Stimulated activated CD4-positive, alpha-beta T cell treated with anti-CD3 and anti-CD28 coated beads, Interleukin-12 subunit alpha, Interleukin-12 subunit beta, amount 100 ng/mL, for 48 hours (primary cell): ENCODE results near the gene STAMBP.
A peak's percentile ranks its signal among the peaks of the same experiment; 100 is the strongest.
"Not testable (repeated sequence)": the region's sequence is repeated elsewhere in the genome, so short reads cannot be mapped to it uniquely, and the experiment has no call there.

Experiments
- DNase-seq, 3 donors: peaks; one replicate each; pipeline ENCODE4 v3.0.0-alpha.2; 2020; ENCODE audit warnings: low read depth in 2 of 3, low spot score in 1 of 3

Gene STAMBP

GRCh38 chr2:73836141-73836943 is 7.6 kb downstream of the STAMBP start:
- DNase-seq, result no peak

DNA sequence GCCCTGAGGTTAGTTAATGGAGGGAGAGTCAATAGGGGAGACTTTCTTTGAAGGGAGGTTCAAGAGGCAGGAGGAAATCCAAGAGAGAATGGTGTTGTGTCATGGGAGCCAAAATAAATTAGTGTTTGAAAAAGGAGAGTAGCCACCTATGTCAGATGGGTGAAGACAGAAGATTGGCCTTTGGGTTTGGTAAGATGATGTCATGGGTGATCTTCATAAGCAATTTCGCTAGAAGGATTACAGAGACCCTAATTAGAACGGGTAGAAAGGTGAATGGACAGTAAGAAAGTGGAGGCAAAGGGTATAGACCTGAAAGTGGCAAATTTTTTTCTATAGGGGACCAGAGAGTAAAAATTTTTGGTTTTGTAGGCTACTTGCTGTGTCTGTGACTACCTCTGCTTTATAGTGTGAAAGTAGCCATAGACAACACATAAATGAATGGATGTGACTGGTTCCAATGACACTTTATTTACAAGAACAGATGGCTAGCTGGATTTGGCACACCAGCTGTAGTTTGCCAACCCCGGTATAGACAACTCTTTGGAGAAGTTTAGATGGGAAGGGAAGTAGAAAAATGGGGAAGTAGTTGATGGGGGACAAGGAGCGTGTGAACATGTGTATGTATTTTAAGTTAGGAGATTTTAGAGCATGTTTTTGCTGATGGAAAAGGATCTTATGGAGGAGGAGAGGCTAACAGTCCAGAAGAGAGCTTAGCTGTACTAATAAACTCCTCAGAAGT is 9.3 kb downstream of the STAMBP start:
- DNase-seq, result no peak

- no peak for DNase-seq
These were observed 10.3 kb downstream of the STAMBP start for GRCh38 chr2:73838889-73839534.

DNA sequence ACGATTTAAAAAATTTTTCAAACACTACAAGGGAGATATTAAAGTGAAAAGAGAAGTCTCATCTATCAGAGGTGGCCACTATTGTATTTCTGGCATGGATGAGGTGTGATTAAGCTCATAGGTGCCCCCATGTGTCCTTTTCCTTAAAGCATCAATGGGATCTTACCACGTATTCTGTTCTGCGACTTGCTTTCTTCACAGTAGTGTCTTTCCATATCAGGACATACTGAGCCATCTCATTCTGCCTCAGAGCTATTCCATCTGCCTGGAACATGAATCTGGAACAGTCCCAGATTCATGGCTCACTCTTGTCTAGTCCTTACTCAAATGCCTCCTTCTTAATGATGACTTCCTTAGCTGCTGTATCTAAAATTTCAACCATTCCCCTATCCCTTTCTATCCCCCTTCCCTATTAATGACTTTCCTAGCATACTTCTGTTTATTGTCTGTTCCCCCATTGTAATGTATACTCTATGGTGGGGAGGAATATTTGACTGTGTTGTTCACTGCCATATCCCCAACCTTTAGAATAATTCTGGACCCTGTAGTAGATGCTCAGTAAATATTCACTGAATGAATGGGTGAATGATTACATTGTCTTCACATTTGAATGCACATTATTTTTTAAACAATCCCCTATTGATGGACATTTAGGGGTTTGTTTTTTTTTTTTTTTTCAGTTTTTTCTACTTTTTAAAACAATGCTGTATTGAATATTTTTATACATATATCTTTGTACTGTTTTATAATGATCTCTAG is 11.1 kb downstream of the STAMBP start:
- DNase-seq, result no peak

DNA sequence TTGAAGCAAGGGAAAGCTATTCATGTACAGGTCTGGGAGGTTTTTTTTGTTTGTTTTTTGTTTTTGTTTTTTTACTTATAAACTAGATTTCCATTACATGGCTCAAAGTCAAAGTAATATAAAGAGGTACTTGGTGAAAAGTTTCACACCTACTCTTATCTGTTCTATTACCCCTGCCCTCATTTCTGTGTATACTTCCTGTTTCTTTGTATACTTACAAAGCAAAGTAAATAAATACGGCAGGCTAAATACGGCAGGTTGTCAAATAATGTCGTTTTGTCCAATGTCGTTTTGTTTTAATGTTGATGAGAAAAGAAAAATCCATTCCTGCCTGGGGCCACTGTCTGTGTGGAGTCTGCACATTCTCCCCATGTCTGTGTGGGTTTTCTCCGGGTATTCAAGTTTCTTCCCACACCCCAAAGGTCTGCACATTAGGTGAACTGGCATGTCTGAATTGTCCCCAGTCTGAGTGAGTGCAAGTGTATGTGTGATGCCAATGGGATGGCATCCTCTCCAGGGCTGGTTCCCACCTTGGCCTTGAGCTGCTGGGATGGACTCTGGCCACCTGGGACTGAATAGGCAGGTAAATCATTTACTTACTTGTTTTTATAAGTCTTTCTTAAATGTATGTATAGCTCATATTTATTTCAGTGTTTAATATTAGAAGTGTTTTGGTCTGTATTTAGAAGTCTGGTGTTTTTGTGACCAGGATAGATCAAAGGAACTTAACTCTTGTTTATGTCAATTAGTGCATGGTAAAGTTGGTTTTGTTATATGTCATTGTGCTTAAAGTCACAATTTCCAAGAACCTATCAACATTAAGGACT is 13.4 kb downstream of the STAMBP start:
- no peak for DNase-seq

DNA sequence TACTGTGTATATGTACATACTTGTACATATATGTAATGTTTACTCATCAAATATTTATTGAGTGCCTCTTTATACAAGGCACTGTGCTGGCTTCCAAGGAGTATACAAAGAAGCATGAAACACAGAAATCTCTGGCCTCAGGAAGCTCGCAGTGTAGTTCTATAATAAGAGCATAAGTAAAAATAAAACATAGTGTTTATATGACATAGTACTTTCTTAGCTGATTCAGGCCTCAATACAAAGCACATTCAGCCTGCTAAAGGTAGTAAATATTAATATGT is 13.9 kb downstream of the STAMBP start:
- no peak for DNase-seq

- no peak for DNase-seq
These were observed 15.3 kb downstream of the STAMBP start for GRCh38 chr2:73844087-73844486.

DNA sequence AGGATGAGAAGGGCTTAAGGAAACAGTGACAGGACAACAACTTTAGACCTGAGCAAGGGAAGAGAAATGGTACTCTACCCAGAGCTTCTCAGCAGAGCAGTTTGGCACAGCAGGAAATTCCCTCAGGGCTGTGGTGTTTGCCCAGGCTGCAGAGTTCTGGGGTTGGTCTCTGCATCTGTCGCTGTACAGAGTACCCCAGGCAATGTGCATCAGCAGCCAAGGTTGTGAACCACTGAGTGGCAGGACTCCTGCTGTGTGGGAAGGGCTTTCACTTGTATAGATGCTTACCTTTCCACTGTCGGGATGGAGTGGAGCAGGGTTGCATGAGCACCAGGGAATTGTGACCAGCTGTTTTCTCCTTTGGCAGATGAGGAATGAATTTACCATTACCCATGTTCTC is 21.2 kb downstream of the STAMBP start:
- no peak for DNase-seq

GRCh38 chr2:73851274-73851673 is 22.5 kb downstream of the STAMBP start:
- no peak for DNase-seq

DNA sequence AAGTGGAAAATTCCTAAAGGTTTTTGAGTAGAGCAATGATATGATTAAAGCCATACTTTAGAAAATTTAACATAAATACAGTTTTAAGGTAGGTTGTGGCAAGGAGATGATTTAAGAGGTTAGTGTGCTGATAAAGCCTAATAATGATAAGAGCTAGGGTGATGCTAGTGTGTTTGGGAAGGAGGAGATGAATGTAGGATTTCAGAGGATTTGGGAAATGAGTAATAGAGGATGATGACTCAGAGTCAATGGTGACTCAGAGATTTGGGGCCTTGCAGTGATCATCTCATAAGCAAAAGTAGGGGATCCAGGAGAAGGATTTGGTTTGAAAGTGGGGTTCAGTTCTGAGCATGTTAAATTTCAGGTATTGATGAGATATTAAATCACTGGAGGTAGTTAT is 23.3 kb downstream of the STAMBP start:
- DNase-seq, result peak in 1 of 3 donors; percentile 32

GRCh38 chr2:73855526-73855925 is 26.8 kb downstream of the STAMBP start:
- no peak for DNase-seq

- no peak for DNase-seq
These were observed 27.5 kb downstream of the STAMBP start for GRCh38 chr2:73856214-73856613.

GRCh38 chr2:73859721-73860586 is 31.2 kb downstream of the STAMBP start:
- DNase-seq, result peak; percentile 21 to 43 (median 22)

GRCh38 chr2:73862987-73863386 is 34.2 kb downstream of the STAMBP start:
- no peak for DNase-seq

- no peak for DNase-seq
These were observed 39.6 kb downstream of the STAMBP start for GRCh38 chr2:73868204-73868978.

GRCh38 chr2:73870084-73870483 is 41.3 kb downstream of the STAMBP start:
- DNase-seq, result no peak

- no peak for DNase-seq
These were observed 48.5 kb downstream of the STAMBP start for GRCh38 chr2:73877071-73877802.

DNA sequence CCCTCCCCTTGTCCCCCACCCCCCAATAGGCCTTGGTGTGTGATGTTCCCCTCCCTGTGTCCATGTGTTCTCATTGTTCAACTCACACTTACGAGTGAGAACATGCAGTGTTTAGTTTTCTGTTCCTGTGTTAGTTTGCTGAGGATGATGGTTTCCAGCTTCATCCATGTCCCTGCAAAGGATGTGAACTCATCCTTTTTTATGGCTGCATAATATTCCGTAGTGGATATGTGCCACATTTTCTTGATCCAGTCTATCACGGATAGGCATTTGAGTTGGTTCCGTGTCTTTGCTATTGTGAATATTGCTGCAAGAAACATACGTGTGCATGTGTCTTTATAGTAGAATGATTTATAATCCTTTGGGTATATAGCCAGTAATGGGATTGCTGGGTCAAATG is 49.2 kb downstream of the STAMBP start:
- not testable (repeated sequence) for DNase-seq
